Body of pancreas (tissue), 4 donors: Measurements from ENCODE around the gene GABBR1. TPM values are rescaled to one million over a fixed set of nuclear protein-coding genes. Genes with fewer than 3 reads are reported as not detected.

Experiments
- ATAC-seq: fragments of 150-250 bp; one replicate; pipeline ENCODE4 v1.9.1; 2016
- DNase-seq, 4 donors: peaks; one replicate each; pipeline ENCODE4 v3.0.0-alpha.2; 2019
- H3K27ac ChIP-seq, 4 donors: fragments of 200-600 bp; sonication (generic); 1 replicate in 3 of 4; 2 replicates in 1 of 4; pipeline versions ENCODE4 v1.5.1 to v1.6.1; 2016 to 2019; ENCODE audit warnings: mild to moderate bottlenecking in 1 of 4, mixed read lengths in 1 of 4, moderate library complexity in 1 of 4
- H3K27me3 ChIP-seq, 2 donors: fragments of 200-600 bp; sonication (generic); one replicate each; pipeline ENCODE4 v1.6.0; 2016; ENCODE audit warnings: mild to moderate bottlenecking in 1 of 2
- H3K36me3 ChIP-seq, 2 donors: fragments of 200-600 bp; sonication (generic); replicated peaks in 1 of 2; 2 replicates each; pipeline ENCODE4 v1.5.1; 2016; ENCODE audit warnings: low read depth in 2 of 2; ENCODE audit not compliant: insufficient read depth in 1 of 2
- H3K4me1 ChIP-seq: fragments of 200-600 bp; sonication (generic); one replicate; pipeline ENCODE4 v1.6.0; 2016
- H3K4me3 ChIP-seq, 2 donors: fragments of 200-600 bp; sonication (generic); 1 replicate in 1 of 2; 2 replicates in 1 of 2; pipeline ENCODE4 v1.5.1; 2016 to 2019
- H3K9me3 ChIP-seq, 3 donors: fragments of 200-600 bp; sonication (generic); 1 replicate in 2 of 3; 2 replicates in 1 of 3; pipeline ENCODE4 v1.5.1; 2016
- CTCF ChIP-seq, 7 experiments: fragments of 450-650 bp in 4 of 7; fragments of 200-600 bp in 3 of 7; sonication (generic) in 3 of 7; IDR thresholded peaks; one replicate each; pipeline ENCODE4 v1.5.1; 2016 to 2019; ENCODE audit warnings: antibody characterized with exemption in 7 of 7
- POLR2A ChIP-seq, 3 donors: fragments of 450-650 bp; IDR thresholded peaks; one replicate each; pipeline ENCODE4 v1.6.1; 2016; ENCODE audit warnings: antibody characterized with exemption in 3 of 3, mild to moderate bottlenecking in 2 of 3
- WGBS, 2 donors: methylation state at CpG; one replicate each; pipeline ENCODE4 v1.1.5; 2017; 5-methylcytosine and 5-hydroxymethylcytosine counted together
- intact Hi-C: fragments of 100-400 bp; cut with DNase I; formaldehyde crosslinking; loops from one replicate; pipeline ENCODE4 v1.15.1; 2023
- total RNA-seq, 2 donors: library from RNA; depleted of rRNA; stranded (reverse); fragments of >200 nt; gene quantifications; one replicate each; pipeline ENCODE4 v1.1.0, GENCODE V29; 2016

The GABBR1 gene
- total RNA-seq, 2 donors from 2014 or later, result 23.7 to 31.9 TPM

DNA sequence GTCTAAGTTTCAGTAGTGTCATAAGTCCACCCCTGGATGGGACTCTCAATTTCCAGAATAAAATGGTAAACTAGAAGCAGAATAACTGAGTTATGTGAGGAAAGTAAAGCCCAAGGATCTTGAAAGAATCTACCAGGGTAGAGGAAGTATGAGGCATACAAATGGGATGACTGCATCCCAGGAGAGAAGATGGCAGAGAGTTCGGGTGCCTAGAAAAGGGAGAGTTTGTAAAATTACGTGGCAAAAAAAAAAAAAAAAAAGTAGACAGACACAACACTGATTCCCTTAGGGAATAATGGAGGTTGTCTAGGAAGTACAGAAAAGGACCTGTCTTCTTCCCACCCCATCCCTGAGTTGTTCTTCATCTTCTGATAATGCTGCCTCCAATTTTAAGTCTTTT, 3.4 kb downstream of the GABBR1 start:
- TF ChIP-seq POLR2A (IDR thresholded peaks at IDR 0.05), result no peak
- TF ChIP-seq CTCF (IDR thresholded peaks at IDR 0.05), result no peak
- 83 to 86% methylated on average over 2 of the region's 2 CpGs for whole genome bisulfite sequencing, 2 donors
- no peak for ATAC-seq
- intact Hi-C loops, result no loop called here
- no peaks in the 10 kb centered on the region for H3K36me3 ChIP-seq
- H3K9me3 ChIP-seq, result no peaks in the 10 kb centered on the region
- H3K27me3 ChIP-seq, result no peaks in the 10 kb centered on the region
- no peak overlapping the region for H3K4me3 ChIP-seq
- no peak for DNase-seq
- peaks cover 35% of the 10 kb centered on the region for H3K4me1 ChIP-seq
- H3K27ac ChIP-seq, result no peak overlapping the region

DNA sequence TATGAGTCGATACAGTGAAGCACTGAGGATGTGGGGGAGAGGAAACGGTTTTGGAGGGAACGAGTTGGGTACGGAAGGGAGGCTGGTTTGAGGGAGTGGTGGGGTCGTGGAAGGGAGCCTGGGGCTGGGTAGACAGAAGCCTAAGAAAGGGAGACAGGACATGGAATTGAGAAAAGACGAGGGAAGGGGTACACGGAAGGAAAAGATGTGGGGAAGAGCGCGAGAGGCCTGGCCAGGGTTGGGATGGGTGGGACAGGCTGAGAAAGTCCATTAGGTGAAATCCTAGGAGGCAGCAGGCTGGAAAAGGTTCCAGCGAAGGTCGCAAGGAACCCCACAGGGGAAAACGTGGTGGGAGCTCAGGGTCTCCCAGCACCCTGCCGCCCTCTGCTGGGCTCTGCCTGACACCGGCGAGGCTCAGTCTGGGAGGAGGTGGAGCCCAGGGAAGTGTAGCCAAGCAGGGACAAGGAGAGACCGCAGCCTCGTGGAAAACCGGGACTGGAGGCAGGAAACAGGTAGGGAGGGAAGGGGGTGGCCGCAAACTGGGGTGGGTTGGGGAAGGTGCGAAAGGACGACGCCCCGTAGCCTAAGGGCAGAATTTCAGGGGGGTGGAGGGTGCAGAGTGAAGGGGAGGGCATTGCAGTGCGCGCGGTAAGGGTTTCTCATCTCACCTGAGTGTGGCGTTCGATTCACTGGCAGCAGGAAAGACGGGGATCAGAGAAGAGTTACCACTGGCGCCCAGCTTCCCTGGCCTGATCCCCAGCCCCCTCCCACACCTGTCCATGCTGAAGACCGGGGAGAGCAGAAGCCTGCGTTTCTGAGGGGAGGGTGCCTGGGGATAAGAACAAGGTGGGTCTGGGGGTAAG, 4.3 kb downstream of the GABBR1 start:
- no peak for TF ChIP-seq POLR2A (IDR thresholded peaks at IDR 0.05)
- TF ChIP-seq CTCF (IDR thresholded peaks at IDR 0.05), result peak in 6 of 7 experiments; percentile 52 to 60 (median 53)
- intact Hi-C loops, result no loop called here
- peak overlapping the region in 2 of 4 donors; percentile 5 to 29 for H3K27ac ChIP-seq
- H3K4me1 ChIP-seq, result peaks cover 34% of the 10 kb centered on the region
- H3K4me3 ChIP-seq, result peak overlapping the region in 1 of 2 donors; percentile 30
- WGBS, 2 donors, result 2 to 3% methylated on average over 28 to 32 of the region's 32 CpGs
- H3K27me3 ChIP-seq, result no peaks in the 10 kb centered on the region
- DNase-seq (peak; percentile 69 to 79 (median 78)), ATAC-seq (peak; percentile 57)
- no peaks in the 10 kb centered on the region for H3K36me3 ChIP-seq
- no peaks in the 10 kb centered on the region for H3K9me3 ChIP-seq

DNA sequence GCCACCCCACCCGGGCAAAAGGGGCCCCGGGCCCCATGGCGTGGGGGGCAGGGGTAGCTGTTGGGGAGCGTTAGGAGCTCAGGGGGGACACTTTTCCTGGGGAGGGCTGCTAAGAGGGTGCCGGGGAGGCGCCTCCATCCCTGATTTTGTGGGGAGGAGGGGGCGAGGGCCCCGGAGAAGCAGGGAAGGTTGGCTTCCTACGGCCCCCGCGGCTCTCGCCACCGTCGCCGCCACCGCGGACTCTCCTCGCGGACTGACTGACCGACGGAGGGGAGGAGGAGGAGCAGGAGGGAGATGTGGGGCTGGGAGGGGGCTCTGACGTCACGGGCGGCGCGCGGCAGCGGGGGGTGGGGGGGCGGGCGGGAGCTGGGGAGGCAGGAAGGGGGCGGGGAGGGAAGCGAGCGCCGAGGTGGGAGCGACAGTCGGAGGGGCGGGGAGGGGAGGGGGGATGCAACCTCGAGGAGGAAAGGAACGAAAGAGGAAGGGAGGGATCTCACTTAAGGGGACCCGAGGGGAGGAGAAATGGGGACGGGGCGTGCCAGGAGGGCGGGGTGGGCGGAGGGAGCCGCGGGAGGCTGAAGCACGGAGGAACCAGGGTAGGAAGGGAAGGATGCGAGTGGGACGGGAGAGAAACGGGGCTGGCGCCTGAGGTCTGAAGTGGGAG, 5.1 kb downstream of the GABBR1 start:
- peak; percentile 10 for ATAC-seq
- no peaks in the 10 kb centered on the region for H3K27me3 ChIP-seq
- H3K4me3 ChIP-seq, result peak overlapping the region in 1 of 2 donors; percentile 30
- peaks cover 28% of the 10 kb centered on the region for H3K4me1 ChIP-seq
- DNase-seq, result peak; percentile 30 to 54 (median 46)
- TF ChIP-seq CTCF (IDR thresholded peaks at IDR 0.05) (no peak), POLR2A (IDR thresholded peaks at IDR 0.05) (peak in 2 of 3 donors; percentile 32 to 35)
- H3K27ac ChIP-seq, result peak overlapping the region in 2 of 4 donors; percentile 5 to 29
- H3K36me3 ChIP-seq, result no peaks in the 10 kb centered on the region
- intact Hi-C loops, result no loop called here
- WGBS, 2 donors, result 1% methylated on average over 20 to 38 of the region's 51 CpGs
- no peaks in the 10 kb centered on the region for H3K9me3 ChIP-seq

GRCh38 chr6:29626948-29627754, 5.8 kb downstream of the GABBR1 start:
- 18 to 22% methylated on average over 21 to 25 of the region's 31 CpGs for WGBS, 2 donors
- DNase-seq (no peak), ATAC-seq (no peak)
- Histone ChIP-seq H3K27me3 (no peaks in the 10 kb centered on the region), H3K4me3 (no peak overlapping the region), H3K36me3 (no peaks in the 10 kb centered on the region), H3K9me3 (no peaks in the 10 kb centered on the region), H3K4me1 (peaks cover 25% of the 10 kb centered on the region), H3K27ac (no peak overlapping the region)
- TF ChIP-seq POLR2A (IDR thresholded peaks at IDR 0.05) (no peak), CTCF (IDR thresholded peaks at IDR 0.05) (no peak)
- intact Hi-C loops, result no loop called here
